Measurements from ENCODE around the gene MMD.

MMD gene

DNA sequence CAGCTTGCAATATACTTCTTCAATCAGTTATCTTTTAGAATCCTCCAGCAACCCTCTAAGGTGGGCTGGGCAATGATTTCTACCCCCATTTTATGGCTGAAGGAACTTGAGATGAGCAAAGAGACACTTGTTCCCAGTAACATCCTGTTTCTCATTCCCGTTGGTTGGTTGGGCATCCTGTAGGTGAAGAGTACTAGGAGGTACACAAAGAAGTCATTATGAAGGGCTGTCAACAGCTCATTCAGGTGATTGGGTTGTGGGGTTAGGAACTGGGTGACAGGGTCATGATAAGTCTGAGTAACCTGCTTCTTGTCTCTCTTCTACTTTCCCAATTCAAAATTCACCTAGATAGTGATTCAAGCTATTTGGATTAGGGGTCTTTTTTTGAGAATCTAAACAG is 76.5 kb downstream of the MMD start:
- no peak for DNase-seq

- no peak for DNase-seq
Measured at GRCh38 chr17:55344514-55344997, 77.1 kb downstream of the MMD start.

DNA sequence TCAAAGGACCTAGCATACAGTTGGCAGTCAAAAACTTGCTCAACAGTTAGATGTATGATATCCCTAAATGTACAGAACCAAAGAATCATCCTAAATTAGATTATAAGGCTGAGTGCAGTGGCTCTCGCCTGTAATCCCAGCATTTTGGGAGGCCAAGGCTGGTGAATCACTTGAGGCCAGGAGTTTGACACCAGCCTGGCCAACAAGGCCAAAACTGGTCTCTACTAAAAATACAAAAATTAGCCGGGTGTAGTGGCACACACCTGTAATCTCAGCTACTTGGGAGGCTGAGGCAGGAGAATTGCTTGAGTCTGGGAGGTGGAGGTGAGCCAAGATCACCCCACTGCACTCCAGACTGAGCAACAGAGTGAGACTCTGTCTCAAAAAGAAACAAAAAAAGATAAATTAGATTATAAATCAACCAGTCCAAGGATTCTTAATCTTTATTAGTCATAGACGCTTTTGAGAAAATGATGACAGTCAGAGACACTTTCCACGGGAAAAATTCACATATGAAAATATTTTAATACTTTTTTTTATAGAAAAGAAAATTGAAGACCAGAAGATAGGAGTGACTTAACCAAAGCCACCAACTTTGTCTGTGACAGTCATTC is 77.6 kb downstream of the MMD start:
- DNase-seq: no peak

DNA sequence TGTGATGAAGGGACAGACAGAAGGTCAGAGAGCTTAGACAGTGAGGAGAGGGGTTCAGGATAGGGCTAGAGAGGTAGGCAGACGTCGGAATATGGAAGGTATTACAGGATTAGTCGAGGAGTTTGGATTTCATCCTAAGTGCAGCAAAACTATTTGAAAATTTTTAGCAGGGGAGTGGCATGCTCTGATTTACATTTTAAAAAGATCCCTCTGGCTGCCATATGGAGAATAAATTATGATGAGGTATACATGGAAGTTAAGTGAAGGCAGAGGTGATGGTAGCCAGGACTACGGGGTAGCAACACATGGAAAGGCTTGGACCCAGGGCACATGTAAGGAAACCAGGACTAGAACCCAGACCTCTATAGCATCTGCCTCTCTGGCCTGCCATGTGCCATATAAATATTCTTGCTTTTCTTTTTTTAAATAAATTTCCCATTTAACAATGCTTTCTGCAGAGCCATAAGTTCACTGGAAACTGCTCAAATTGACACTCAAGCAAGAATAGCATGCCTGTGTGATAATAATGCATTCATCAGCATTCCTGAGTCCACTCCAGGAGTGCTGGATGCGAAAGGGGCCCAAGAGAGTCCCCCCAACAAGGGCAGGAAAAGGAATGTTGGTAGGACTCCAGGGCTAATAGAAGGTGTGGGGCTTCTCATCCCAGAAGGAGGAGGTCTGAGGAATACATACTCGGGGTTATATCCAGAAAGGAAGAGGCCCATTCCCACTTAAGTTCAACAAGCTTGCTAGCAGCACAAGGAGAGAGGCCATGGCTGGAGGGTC is 78.6 kb downstream of the MMD start:
- DNase-seq: no peak

All from activated T-cell treated with anti-CD3 and anti-CD28 coated beads, Interleukin-2, amount 50 U/mL, for 48 hours (primary cell).